ENCODE data around the gene CRYBG3.

The CRYBG3 gene

DNA sequence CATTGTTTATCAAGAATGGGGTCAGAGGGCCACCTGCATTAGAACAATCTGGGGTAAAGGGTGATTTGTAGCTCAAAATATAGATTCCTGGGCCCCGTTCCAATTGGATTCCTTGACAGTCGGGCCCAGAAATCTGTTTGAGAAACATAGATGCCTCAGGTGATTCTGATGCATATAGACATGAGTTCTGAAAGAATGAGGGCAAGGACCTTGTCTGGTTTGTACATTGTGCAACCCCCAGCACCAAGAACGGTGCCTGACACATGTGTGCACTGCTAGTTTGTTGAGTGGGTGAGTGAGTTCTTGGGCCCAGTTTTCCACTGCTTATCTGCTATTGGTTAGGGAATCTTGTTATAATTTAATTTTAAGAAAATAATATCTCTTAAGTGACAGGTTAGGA lies 16.6 kb downstream of the CRYBG3 start:
- DNase-seq (ENCODE audit: low spot score) = no peak

- no peak for DNase-seq (ENCODE audit: low spot score)
These were observed 18.1 kb downstream of the CRYBG3 start for GRCh38 chr3:97839944-97840343.

GRCh38 chr3:97841304-97841703 lies 19.5 kb downstream of the CRYBG3 start:
- DNase-seq (ENCODE audit: low spot score) = no peak

DNA sequence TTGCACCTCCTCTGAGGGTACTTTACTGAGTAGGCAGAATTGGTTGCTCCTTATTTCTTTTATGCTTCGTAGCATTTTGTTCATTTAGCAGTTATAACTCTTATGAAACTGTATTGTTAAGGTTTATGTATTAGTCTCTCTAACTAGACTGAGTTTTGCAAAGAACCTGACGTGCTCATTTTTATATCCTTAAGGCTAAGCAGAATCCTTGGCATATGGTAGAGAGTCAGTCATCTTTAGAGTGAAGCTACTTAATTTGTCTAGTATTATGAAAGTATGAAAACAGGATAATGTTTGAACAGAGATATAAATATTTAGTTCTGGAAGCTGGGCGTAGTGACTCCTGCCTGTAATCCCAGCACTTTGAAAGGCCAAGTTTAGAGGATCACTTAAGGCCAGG lies 20.1 kb downstream of the CRYBG3 start:
- DNase-seq (ENCODE audit: low spot score) = no peak

DNA sequence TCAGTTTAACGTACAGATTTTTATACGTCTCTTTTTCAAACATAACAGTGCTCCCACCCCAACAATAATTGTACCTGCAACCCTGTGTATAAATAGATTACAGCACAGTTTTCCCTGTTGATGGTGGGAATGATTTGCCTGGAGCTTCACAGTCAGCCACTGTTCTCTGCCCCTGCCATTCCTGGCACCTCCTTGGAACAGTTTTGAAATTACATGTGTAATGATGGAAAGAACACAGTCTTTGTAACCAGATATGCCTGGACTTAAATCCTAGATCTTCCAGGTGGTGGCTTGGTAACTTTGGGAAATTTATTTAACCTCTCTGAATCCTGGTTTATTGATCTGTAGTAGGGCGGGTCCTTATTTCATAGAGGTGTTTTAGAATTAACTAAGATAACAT lies 27.0 kb downstream of the CRYBG3 start:
- no peak for DNase-seq (ENCODE audit: low spot score)

- no peak for DNase-seq (ENCODE audit: low spot score)
These were observed 35.6 kb downstream of the CRYBG3 start for GRCh38 chr3:97857401-97857800.

DNA sequence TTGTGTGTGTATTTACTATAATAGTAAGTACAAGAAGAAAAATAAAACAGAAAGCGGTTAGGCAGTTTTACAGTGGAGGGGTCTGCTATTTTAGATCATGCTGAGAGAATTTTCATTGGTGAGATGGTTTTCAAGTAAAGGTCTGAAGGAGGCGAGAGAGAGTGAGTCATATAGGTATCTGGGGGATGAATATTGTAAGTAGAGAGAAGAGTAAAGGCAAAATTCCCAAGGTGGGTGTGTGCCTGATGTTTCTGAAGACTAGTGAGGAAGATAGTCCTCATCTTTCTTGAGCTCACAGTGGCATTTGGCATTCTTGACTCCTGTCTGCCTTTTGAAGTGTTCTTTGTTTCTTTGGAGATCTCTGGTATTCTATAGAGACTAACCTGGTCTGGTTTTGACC lies 38.6 kb downstream of the CRYBG3 start:
- DNase-seq (ENCODE audit: low spot score) = no peak

DNA sequence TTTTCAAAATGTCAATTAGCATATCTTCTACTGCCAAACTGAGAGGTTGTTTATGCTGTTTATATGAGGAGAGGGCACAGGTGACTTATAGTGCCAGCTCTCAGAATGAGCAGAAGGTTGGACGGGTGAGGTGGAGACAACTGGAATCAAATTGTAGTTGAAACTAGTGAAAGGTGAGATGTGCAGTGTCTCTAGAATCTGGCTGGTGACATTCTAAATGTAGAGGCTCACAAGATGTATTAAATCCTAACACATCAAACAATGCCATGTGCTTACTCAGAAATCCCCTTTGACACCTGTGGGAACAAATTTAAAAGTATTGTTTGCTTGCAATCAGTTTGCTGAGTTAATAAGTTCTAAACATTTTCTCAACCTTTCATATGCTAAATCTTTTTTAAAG lies 40.8 kb downstream of the CRYBG3 start:
- no peak for DNase-seq (ENCODE audit: low spot score)

DNA sequence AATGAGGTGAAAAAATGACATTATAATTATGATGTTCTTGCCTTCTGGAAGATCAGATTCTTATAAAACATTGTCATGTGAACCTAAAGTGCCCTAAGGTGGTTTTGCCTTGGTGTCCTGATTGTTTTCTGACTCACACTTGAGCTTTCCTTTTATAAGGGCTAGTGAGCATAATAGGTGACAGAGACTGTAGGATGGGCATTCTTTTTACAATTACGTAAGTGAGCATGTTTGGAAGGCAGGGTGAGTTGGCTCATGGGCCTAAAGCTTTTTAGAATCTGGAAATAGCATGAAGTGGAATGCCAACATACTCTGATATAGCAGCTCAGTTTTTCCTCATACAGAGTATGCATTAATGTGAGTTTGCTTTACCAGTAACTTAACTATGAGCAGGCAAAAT lies 41.2 kb downstream of the CRYBG3 start:
- no peak for DNase-seq (ENCODE audit: low spot score)

- DNase-seq (ENCODE audit: low spot score) = no peak
These were observed 42.0 kb downstream of the CRYBG3 start for GRCh38 chr3:97863775-97864174.

GRCh38 chr3:97871186-97871585 lies 49.4 kb downstream of the CRYBG3 start:
- DNase-seq (ENCODE audit: low spot score) = no peak

DNA sequence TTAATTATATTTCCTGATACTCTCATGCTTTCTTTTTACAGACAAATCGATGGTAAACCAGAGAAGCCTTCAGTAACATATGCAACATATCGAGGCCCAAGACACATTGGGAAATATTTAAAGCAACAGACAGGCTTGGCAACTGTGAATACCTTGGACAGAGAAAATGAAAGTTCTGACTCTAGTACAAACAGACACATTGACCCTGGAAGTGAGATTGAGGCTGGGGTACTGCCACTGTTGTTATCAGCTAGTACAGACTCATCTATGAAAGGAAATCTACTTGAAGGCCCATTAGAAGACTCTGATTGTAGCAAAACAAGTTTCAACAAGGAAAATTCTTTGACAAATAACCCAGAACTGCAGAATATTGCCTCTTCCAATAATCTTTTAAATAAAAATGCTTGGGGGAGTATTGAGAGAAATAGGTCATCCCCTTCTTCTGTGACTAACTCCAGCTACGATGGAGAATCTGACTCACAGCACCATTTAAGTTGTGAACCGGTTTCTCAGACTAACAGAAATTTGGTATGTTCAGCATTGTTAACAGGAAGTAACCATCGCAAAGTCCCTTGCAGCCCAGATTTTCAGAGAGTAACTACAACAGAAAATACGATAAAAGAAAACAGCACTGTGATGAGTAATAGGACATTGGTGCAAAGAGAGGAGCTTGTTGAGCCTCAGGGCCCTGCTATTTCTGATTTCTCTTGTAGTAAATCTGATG lies 50.2 kb downstream of the CRYBG3 start:
- no peak for DNase-seq (ENCODE audit: low spot score)

GRCh38 chr3:97872525-97873042 lies 50.8 kb downstream of the CRYBG3 start:
- DNase-seq (ENCODE audit: low spot score) = no peak

DNA sequence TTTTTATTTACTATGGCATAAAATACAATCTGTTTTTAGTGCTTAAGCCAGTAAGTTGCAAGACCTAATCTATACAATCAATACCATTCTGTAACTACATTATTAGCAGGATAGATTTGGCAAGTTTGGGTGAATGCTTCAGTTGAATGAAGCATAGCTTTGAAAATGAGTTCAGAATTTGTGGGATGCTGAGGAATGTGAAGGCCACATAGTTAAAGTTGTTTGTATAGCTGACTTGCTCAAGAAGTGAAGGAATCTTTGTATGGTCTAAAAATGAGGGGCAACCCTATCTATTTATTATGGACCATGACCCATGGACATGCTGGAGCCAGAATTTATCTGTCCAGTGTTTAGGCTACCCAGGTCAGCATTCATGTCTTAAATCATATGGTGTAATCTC lies 58.5 kb downstream of the CRYBG3 start:
- no peak for DNase-seq (ENCODE audit: low spot score)

DNA sequence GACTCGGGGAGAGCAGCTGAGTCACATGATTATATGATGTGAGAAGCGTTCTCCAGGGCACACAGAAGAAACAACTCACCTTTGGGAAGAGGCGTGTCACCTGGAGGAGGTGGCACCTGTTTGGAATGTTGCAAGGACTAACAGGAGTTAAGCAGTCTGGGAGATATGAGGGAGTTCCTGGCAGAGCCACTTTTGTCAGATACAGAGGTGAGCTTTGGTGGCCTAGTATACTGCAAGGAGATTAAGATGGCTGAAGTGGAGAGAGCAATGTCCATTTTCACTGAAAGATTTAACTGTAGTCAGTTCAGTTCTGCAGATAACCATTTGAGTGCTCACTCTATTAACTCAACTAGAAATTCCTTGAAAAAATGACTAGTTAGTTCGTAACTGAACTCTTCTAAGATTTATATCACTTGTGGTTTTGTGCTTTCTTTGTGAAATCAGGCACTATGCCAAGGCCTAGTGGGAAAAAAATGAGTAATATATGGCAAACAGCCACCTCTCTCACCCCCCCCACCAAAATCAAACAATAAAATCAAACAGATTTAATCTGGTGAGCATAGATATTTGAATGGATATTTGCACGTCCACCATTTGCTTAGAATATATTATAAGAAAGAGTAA lies 61.3 kb downstream of the CRYBG3 start:
- DNase-seq (ENCODE audit: low spot score) = no peak

DNA sequence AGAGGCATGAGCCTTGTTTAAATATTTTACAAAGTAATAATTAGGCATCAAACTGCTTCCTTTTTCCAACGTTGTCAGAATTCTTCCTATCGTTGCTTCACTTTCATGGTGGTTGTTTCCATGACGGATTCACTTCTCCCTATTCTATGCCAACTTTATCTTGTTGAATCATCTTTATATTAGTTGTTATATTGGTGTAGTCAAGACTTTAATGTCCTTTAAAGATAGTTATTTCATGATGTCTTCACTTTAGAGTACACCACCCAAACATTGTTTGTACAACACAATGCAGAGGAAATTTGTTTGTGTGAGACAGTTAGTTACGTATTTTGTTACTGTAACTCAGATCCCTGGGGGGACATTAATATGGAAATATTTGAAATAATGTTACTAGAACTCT lies 61.9 kb downstream of the CRYBG3 start:
- DNase-seq (ENCODE audit: low spot score) = no peak

GRCh38 chr3:97884586-97885123 lies 62.8 kb downstream of the CRYBG3 start:
- DNase-seq (ENCODE audit: low spot score) = no peak

DNA sequence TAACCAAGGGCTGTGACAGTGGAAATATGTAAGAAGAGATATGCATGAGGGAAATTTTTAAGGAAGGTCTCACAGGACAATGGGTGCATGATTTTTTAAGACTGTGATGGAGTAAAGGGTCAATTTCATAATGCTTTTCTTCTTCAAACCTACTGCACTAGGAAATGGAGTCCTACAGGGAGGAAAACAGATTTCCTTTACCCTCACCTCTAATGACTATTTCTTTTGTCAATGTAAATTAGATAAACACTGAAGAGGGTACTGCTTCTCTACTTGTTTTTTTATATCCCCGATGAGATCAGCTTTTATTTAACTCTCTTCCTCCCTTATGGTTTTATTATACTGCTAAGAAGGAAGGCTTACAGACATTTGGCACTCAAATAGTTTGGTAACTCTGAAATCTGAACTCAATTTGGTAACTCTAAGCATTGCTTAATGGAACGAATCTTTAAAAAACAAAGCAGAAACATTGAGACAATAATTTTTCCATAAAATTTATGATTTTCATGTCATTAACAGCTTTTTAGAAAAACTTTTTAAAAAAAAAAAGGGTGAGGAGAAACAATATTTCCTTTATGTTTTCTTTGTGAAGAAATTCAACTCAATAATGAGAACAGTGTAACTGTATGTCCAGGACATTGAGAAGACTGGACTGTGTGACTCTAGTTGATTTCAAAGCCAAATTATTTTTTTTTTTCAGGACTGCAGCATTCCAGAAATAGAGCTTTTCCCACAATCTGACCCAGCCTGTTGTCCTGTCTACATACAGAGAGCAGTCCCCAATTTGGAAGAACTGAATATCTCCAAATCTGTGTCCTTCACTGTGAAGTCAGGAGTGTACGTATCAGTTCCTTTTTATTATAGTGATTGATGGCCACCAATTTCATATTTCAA lies 64.4 kb downstream of the CRYBG3 start:
- DNase-seq (ENCODE audit: low spot score) = no peak

GRCh38 chr3:97889814-97890213 lies 68.0 kb downstream of the CRYBG3 start:
- DNase-seq (ENCODE audit: low spot score) = no peak

- DNase-seq (ENCODE audit: low spot score) = no peak
These were observed 71.0 kb downstream of the CRYBG3 start for GRCh38 chr3:97892852-97893251.

GRCh38 chr3:97895216-97895615 lies 73.4 kb downstream of the CRYBG3 start:
- no peak for DNase-seq (ENCODE audit: low spot score)

DNA sequence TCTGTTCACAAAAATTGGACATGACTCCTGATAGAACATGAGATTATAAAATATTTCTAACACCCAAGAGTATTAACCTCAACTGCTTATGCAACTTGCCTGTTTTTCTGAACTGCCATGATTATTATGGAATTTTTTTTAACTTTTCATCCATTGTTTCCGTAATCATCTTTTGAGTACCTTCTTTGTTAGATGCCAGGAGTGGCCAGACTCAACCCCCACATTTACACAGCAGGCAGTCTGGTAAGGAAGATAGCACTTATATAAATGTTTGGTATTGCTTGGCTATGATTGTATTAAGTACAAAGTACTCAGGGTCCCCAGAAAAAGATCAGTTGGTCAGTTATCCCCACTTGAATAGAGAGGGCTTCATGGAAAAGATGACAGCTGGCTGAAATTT lies 74.3 kb downstream of the CRYBG3 start:
- no peak for DNase-seq (ENCODE audit: low spot score)

DNA sequence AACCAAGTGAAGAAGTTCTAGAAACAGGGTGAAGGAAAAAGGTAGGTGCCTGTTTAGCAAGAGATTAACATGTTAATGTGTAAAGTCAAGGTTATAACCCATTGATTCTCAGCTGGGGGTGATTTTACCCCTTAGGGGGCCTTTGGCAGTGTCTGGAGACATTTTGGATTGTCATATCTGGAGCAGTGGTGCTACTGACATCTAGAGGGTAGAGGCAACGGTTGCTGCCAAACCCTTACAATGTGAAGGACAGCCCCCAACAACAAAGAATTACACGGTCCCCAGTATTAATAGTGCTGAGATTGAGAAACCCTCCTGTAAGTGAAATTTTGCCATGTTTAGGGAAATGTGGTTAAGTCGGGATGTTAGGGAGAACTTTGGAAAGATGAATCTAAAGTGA lies 74.7 kb downstream of the CRYBG3 start:
- DNase-seq (ENCODE audit: low spot score) = no peak
